ENCODE measurements around the gene PLXNA2.

PLXNA2 gene

DNA sequence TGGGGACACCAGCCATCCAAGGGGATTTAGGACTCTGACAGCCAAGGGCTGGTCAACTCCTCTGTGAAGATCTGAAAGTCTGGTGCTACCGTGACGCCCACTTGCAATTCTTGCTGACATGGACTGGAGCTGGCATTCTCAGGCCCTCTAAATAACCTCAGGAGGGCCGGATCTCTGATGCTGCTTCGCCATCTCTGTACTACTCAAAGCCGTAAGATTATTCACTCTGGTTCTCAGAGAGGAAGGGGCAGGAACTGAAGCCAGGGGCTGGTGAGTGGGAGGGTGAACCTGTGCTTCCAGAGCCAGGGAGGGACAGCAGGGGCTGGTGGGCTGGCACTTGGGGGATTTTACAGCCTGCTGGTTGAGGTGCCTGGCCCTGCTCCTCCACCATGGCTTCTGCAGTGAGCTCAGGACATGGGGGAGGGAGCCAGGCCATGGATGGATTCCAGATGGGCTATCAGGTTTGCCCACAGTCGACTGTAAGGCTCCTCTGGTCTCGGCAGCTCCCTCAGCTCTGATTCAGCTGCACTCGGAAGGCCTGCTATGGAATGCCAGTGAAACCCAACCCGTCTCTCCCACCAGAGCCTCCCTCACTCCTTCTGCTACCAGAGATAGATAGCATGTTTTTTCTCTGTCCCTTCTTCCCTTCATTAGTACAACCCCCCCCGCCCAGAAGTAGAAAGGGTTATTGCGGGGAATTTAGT, 84.5 kb downstream of the PLXNA2 start:
- DNase-seq = no peak

DNA sequence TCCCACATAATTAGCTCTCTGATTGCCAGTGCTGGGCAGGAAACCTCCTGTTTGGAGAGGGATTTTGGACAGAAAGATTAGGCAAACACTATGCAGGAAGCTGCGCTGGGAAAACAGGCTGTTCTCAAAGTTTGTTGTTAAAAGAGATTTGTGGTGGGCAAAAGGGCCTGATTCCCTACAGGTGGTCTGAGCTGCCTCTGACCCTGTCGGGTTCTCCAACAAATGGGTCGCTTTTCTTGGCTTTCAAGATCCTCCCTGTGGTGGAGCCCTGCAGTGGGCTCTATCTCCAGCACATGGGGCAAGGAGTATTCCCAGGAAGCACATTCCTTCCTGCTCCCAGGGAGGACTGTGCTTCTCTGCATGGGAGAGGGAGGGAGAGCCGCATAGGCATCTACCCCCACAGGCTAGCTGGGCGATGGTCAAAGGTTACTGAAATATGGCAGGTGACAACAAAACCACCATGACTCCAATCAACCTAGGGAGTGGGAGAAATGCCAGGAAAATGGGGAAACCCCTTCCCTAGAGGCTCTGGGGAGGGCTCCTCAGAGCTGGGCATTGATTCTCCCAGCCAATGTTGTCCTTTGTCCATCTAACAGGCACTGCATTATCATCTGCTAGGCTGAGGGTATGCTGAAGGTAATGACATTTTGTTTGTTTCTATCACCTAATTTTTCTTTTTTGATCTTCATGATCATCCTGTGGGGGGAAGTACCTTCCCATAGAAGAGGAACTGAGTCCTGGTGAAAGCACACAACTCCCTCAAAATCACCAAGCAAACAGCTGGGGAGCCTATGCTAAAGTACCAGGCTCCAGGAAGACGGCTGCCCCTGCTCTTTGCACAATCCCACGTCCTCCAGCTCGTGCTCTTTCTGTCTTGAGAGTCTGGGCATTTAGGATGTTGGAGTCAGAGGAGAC, 85.3 kb downstream of the PLXNA2 start:
- DNase-seq = no peak

DNA sequence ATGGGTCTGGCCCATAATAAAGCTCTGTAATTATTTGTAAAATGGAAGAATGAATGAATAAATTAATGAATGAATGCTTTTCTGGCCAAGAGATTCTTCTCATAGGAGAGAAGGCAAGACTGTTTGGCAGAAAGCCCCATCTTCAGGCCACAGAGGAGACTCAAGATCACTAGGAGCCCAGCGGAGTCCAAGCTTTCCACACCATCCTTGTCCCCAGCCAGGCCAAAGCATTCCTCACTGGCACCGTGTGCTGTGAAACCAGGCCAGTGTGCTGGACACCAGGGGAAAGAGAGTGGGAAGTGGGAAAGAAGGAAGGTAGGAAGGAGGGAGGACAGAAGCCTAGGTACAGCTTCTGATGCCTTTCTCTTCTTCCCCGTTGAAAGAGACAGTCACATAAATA, 86.4 kb downstream of the PLXNA2 start:
- DNase-seq = no peak

DNA sequence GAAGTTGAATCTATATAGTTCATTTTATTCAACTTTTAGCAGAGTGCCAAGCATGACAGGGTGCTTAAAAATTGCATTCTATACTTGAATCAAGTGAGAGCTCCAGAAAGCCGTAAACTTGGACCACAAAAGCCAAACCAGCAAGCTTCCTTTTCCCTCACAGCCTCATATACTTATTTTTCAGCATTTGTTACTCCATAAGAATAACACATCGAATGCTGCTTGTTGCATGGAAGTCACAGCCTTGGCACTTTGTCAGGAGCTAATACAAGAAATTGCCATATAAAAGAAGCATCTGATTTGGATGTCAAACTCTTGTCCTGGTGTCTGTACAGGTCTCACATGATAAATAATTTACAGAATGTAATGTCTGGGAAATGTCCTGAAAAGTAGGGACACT, 87.4 kb downstream of the PLXNA2 start:
- DNase-seq = no peak

DNA sequence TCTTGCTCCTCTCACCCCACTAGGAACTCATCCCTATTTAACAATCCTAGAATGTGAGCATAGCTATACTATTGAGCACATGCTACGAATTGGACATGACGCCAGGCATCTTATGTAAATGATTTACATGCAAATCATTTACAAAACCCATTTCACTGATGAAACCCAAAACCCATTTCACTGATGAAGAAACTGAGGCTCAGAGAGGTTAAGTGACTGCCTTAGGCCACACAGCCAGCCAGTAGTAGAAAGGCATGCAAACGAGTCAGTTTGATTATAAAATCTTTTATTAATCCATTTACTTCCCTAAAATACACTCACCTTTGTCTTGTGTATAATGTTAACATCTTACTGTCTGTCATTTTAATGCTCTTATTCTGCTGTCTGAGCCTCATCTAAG, 87.9 kb downstream of the PLXNA2 start:
- DNase-seq = no peak

DNA sequence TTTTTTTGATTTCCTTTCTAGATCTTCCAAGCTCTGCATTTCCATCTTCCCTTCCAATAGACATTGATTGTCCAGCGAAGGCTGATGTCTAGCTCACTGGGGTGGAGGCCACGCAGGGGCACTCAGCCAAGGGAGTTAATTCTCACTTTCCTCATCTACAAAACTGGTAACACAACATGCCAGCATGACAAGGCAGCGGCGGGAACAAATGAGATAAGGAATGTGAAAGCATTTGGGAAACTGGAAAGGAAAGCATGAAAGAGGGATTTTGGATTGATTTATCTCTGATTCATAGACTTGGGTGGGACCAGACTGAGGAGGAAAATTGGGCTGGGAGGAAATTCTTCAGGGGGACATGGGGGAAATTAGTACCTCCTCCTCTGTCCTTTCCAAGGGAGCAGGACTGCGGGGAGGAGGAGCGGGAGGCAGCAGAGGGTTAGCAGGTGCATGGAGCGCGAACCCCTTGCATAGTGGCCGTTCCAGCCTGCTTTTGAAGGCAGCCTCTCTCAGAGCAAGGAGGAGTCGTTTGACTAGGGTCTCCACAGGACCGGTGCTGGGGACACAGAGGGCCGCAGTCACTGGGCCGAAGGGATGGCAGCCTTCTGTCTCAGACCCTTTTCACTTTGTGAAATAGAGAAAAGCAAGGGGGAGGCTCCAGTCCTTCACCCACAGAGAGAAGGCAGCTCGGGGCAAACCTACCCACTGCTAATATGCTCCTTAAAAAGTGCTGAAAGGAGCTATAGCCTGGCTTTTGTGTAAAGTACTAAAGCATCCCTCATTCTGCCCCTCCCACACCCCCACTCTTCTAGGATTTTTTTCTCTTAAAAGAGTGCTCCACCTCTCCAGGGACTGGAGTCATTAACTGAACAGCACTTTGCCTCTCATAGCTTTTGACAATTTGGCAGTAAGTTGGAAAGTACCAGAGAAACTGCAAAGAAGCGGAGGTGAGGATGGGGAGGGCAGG, 89.2 kb downstream of the PLXNA2 start:
- no peak for DNase-seq

DNA sequence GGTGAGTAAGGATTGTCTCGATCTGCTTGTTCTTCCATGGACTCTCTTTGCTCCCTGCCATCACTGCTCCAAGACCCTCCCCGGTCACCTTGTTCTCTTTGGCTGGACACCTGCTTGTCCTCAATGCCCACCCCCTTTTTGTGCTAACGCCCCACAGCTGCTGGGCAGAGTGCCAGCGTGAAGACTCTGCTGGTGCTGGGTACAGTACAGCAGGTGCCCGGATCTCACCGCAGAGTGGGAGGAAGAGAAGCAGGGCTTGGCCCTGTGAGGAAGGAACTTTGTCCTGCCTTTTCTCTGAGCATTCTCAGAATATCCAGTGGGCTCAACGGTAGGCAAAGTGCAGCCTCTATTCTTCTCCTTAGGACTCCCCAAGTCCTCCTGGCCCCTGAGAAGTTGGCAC, 90.1 kb downstream of the PLXNA2 start:
- DNase-seq = no peak

DNA sequence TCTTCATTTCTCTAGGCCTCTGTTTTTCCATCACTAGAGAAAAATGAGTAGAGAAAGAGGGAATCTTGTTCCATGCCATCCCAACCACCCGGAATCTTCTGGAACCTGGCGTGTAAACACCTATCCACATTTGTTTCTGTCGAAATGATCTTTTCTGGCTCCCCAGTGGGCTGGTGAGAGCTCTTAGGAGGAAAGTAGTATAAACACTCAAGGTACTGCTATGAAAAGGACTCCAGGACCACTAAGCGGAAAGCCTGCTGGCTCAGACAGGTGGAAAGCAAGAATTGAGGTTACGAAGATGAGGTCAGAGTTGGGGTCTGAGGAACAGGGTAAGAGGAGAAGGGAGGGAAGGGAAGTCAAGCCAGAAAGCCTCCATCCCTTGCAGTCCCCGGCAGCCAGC, 90.8 kb downstream of the PLXNA2 start:
- no peak for DNase-seq

DNA sequence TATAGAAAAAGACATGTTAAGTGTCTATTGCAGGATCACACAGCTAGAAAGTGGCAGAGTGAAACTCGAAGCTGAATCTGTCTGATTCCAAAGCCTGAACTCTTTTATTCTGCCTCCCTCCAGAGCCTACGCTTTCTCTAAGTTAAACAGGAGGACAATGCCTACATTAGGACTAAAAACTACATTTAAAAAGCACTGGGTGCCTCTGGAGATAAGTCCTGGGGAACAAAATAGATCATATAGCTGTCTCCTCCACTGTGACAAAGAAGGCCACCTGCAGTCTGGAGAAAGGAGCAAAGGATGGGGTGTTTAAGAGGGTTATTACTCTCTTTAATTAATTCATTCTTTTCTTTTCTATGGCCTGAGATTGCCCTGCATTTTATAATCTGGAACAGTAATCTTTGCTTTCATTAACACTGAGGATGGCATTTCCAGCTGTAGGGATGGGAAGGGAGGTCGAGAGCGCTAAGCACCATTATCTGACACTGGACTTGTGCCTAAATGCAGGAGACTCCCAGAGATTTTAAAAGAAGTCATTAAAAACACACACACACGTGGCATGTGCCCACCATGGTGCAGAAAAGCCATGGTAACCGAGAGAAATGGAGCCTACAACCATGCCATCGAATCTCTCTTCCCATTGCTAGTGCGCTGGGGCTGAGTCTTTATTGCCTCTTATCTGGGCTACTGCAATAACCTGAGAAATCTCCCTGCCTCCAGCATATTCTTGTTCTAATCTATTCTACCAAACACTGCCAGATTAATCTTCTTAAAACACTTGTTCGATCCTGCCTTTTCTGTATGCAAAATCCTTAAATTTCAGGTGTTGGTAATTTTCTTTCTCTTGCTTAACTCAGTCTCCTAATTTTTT, 92.2 kb downstream of the PLXNA2 start:
- peak; percentile 20 for DNase-seq

DNA sequence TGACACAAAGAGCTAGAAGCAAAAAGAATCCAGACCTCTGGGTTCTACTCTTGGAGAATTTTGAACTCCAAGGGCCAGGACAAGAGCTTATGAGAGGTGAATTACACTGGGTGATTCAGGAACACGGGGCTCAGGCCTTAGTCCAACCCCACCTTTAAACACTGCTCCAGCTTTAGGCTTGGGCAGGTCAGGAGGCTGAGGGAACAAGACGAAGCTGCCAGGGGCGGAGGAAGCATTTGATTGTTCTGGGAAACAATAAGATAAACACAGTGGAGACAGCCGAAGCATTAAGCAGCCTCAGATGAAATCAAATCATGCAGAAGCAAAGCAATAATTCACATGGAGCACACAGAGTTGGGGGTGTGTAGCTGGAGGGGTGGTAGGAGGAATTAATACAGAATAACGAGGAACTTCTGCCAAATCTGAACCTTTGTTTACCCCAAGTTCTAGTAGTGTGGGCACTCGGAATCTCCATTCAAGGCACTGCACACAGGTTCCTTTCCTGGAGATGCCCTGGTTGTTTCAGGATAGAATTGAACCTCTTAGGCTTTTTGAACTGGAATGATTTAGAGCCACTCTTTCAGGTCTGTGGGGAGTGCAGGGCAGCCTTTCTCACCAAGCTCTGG, 93.2 kb downstream of the PLXNA2 start:
- no peak for DNase-seq

DNA sequence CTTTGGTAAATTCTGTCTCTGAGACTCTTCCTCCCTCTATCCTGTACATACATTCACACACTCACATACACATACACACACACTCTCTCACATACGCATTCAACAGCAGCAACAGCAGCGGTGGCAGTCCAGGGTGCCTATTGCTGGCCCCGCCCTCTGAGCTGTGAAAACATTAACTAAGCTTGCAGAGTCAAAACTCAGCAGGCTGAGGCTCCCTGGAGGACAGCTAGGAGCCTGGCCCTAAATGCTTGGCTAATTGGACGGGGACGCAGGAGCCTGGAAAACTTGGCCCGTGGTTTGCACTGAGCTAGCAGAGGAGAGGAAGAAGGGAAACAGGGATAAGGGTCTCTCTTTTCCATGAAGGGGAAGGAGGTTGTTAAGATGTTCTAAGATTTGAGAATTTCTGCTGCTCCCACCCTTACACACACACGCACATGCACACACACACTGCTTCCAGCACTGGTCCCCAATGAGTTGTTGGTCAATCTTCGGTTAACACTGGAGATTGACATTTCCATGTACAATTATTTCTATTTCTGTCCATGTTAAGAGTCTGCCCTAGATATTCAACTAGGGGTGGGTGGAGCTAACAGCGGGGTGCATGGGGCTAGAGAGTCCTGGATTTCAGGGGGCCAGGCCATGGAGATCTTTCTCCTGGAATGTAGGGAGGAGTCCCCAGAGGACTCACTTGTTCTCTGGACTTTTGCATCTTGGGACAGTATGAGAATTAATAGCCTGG, 94.2 kb downstream of the PLXNA2 start:
- no peak for DNase-seq

DNA sequence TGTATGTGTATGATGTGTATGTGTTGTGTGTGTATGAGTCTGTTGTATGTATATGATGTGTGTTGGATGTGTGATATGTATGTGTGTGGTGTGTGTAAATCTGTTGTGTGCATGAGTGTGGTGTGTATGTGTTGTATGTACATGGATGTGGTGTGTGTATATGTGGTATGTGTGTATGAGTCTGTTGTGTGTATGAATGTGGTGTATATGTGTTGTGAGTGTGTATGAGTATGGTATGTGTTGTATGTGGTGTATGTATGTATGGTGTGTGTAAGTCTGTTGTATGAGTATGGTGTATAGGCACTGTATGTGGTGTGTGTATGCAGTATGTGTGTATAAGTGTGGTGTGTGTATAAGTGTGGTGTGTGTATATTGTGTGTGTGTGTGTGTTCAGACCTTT, 95.0 kb downstream of the PLXNA2 start:
- no peak for DNase-seq

DNA sequence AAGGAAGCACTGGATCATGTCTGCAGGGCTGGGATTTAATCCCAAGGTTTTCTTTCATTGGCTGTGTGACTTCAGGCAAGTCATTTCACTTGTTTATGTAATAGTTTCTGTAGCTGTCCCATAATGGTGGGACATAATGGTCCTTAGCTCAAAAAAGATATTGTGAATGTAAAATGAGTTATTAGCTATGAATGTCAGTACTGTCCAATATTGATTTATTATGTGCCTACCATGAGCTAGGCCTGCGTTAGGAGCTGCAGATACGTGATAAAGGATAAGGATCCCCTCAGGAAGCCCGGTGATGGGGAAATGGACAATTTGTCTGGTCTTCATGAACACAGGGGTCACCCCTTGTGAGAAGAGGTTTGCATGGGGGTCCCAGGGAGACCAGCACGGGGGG, 95.8 kb downstream of the PLXNA2 start:
- DNase-seq = no peak

DNA sequence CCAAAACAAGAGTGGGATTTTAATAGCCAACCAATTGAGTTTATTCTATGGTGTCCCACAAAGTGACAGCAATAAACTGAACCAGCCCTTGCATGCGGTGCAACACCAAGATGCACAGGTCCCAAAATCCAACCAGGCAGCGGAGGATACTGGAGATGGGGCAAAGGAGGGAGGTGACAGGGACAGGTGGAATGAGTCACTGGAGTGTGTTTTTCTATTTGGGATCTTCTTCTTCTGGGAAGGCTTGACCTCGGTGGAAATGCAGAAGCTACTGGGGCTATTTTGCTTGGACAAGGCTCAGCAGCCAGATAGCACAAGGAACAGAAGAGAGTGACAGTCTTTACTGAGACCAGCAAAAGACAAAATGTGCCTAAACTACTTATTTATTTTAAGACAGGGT, 97.5 kb downstream of the PLXNA2 start:
- DNase-seq = no peak

DNA sequence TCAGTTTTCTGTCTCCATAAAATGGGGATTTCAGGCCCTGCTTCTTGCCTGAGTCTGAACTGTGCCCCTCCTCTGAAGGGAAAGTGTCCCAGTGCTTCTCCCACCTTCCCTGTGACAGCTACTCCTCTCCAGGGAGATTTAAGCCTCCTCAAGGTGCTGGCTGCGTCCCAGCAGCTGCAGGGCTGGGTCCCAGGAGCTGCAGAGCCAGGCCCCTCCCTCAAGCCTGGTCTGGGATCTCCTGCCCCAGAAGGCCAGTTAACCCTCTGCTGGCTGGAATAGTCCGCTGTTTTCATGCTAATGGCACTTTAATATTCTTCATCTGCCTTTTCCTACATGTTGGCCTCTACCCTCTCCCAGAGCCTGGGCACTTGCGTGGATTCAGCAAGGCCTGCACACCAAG, 99.0 kb downstream of the PLXNA2 start:
- DNase-seq = no peak

DNA sequence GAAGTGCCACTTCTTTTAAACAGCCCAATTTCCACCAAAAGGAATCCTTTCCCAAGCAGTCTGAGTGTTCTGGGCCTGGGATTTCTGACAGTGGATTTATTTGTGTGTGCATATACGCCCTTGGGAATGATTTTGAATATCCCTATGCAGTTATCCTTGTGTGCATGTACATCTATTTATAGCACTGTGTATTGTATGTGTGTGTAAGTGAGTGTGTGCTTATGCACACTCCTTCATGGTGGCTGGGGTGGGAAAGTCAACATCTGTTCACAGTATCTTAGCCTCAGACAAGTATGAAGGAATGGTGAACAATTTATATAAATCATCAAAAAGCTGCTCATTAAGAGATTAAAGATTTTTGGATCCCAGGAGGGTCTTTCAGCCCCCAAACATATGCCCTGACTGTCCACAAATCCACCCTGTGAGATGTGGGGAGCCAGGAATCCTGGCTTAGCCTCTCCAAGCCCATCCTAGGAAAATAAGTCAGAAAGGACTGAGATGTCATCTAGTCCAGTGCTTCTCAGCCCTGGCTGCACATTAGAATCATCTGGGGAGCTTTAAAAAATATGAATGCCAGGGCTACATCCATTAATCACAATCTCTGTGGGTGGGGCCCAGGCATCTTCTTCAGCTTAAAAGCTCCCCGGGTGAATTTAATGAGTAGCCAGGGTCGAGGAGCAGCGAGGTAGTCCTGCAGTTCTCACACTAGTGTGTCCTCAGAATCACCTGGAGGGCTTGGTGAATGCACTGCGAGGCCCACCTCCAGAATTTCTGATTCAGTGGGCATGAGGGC, 101.4 kb downstream of the PLXNA2 start:
- no peak for DNase-seq

DNA sequence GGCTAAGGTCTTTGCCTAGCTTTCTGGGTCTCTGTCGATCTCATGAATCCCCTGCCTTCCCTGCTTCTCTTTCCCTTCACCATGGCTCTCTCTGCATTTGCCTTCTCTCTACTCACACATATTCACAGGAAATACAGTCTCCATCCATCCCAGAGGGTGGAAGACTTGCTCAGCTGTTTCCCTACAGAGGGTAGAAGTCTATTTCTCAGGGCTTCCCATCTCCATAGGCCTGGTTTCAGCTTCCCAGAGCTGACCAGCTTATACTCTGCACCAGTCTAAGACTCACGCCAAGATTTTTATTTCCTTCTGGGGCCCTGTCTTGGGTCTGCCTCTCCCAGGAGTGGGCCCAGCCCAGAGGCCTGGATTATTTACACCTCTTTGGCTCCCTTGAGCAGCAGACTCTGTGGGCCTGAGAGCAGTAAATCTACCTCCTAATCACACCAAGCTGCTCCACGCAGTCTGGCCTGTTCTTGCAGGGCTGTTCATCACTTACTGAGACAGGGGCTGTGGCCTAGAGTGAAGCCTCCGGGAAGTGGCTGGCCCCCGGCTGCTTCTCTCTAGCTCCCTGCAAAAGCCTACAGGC, 102.5 kb downstream of the PLXNA2 start:
- no peak for DNase-seq

DNA sequence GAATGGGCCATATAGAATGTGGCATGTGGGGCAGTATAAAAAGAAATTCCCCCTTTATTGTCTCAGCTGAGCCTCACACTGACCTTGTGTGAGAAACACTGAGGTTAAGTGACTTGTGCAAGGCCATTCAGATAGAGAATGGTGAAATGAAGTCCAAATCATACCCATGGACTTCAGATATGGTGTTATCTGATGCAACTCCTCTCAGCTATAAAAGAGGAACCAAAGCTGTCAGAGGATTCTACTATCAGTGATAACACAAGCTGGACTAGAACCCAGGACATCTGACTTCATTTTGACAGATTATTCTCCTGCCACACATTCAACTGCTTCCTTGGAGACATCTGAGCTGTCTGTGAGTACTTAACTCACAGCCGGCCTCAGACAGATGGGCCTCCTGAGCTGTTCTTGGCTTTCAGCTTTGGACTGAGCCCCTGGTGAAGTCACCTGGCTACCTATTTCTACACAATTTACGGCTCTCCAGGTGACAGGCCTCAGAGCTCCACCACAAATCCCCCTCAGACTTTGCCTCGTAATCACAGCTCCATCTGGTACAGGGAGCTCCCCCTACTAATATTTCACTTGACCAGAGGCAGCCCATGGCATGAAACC, 104.6 kb downstream of the PLXNA2 start:
- DNase-seq = peak; percentile 85

DNA sequence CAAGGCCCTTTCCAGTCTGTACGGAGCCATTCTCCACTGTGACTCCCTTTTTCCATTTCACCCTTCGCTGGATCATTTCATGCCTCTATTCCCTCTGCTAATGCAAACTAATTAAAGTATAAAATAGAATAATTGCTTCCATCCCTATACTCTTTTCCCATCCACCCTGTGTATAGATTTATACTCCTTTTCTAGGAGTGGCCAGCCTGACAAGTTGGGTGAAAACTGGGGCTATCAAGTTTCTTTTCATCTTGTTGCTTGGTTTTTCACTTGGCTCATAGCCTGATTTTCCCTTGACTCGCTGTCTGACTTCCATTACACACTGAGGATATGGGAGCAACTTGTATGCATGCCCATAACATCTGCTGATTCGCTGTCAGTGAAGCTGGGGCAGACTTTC, 107.0 kb downstream of the PLXNA2 start:
- DNase-seq = no peak

Data from OCI-M1 (cell line).